MCF 10A (cell line): Measurements from ENCODE around the gene MKLN1. TPM values are rescaled to one million over a fixed set of nuclear protein-coding genes. Genes with fewer than 3 reads are reported as not detected.
A peak's percentile ranks its signal among the peaks of the same experiment; 100 is the strongest.

Experiments
- BruUV-seq: library from RNA; stranded (reverse); fragments of 400-500 nt; replicated peaks from 2 replicates; lab custom pipeline; 2021; lab: Mats Ljungman, UMichigan
- CTCF ChIA-PET: fragments of 300-600 bp; sonication (Branson Sonifier 250); formaldehyde crosslinking; extraction: SDS; loops from one replicate; lab custom pipeline; 2021; ENCODE audit warnings: antibody characterized with exemption, inconsistent platforms; lab: Yijun Ruan, JAX
- POLR2A ChIA-PET: fragments of 300-600, 350-650 bp; sonication (Branson Sonifier 250); formaldehyde crosslinking; extraction: SDS; loops from one replicate; lab custom pipeline; 2020; ENCODE audit warnings: antibody characterized with exemption, inconsistent platforms; lab: Yijun Ruan, JAX
- DNase-seq: peaks from one replicate; pipeline ENCODE4 v3.0.0-alpha.2; 2018; ENCODE audit not compliant: unreplicated experiment
- H3K27ac Mint-ChIP-seq: one replicate; pipeline ENCODE4 v1.8.0; 2022; ENCODE audit warnings: mild to moderate bottlenecking, low read depth, mixed read lengths; ENCODE audit not compliant: unreplicated experiment
- H3K27me3 Mint-ChIP-seq: one replicate; pipeline ENCODE4 v1.8.0; 2022; ENCODE audit warnings: mixed read lengths; ENCODE audit not compliant: insufficient read depth, unreplicated experiment
- H3K36me3 Mint-ChIP-seq: one replicate; pipeline ENCODE4 v1.8.0; 2022; ENCODE audit warnings: mild to moderate bottlenecking, moderate library complexity, mixed read lengths; ENCODE audit not compliant: insufficient read depth, unreplicated experiment
- H3K4me1 Mint-ChIP-seq: one replicate; pipeline ENCODE4 v1.8.0; 2022; ENCODE audit warnings: mixed read lengths; ENCODE audit not compliant: insufficient read depth, unreplicated experiment
- H3K4me3 Mint-ChIP-seq: one replicate; pipeline ENCODE4 v1.8.0; 2022; ENCODE audit warnings: mild to moderate bottlenecking, moderate library complexity, mixed read lengths; ENCODE audit not compliant: unreplicated experiment
- H3K9me3 Mint-ChIP-seq: one replicate; pipeline ENCODE4 v1.8.0; 2022; ENCODE audit warnings: mixed read lengths; ENCODE audit not compliant: unreplicated experiment
- intact Hi-C: fragments of 100-400 bp; cut with micrococcal nuclease; formaldehyde crosslinking; loops from 2 replicates; pipeline ENCODE4 v1.14.1; 2022
- total RNA-seq: library from RNA; stranded (reverse); gene quantifications from 2 replicates; pipeline ENCODE4 v1.2.3, GENCODE V29; 2022
- TF ChIP-seq, protein P1 (sequence below): fragments of 200-600 bp; IDR thresholded peaks from one replicate; pipeline ENCODE4 v1.8.0; 2022; ENCODE audit warnings: antibody characterized with exemption, mild to moderate bottlenecking; ENCODE audit not compliant: unreplicated experiment

Gene MKLN1
- total RNA-seq, 1 experiment from 2014 or later, result 35.6 TPM

DNA sequence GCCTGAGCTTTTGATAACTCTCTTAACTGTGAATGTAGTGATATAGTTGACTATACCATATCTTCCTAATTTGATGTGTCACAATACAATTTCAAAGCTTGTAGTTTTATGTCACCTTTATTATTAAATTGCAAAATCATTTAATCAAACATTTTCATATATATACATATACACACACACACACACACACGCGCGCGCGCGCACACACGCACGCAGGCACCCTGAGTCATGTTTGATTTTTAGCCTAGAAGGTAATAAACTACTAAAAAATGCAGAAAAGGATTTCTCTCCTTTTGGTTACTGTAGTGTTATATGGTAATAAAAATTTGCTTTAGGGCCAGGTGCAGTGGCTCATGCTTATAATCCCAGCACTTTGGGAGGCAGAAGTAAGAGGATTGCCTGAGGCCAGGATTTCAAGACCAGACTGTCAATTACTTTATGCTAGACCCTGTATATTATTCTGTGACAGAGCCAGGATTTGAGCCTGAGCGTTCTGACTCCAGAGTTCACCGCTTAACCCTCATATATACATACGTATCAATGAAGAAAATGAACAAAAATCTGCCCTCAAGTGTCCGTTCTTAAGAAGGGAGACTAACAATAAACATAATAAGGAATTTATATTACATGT lies 139.2 kb downstream of the MKLN1 start:
- Mint-ChIP-seq H3K9me3 (no peaks in the 10 kb centered on the region), H3K27me3 (no peaks in the 10 kb centered on the region), H3K4me3 (no peak overlapping the region), H3K36me3 (peaks cover 74% of the 10 kb centered on the region), H3K27ac (peak overlapping the region; percentile 25), H3K4me1 (no peaks in the 10 kb centered on the region)
- TF ChIP-seq, protein P1, sequence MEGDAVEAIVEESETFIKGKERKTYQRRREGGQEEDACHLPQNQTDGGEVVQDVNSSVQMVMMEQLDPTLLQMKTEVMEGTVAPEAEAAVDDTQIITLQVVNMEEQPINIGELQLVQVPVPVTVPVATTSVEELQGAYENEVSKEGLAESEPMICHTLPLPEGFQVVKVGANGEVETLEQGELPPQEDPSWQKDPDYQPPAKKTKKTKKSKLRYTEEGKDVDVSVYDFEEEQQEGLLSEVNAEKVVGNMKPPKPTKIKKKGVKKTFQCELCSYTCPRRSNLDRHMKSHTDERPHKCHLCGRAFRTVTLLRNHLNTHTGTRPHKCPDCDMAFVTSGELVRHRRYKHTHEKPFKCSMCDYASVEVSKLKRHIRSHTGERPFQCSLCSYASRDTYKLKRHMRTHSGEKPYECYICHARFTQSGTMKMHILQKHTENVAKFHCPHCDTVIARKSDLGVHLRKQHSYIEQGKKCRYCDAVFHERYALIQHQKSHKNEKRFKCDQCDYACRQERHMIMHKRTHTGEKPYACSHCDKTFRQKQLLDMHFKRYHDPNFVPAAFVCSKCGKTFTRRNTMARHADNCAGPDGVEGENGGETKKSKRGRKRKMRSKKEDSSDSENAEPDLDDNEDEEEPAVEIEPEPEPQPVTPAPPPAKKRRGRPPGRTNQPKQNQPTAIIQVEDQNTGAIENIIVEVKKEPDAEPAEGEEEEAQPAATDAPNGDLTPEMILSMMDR, result no peak
- no peak for DNase-seq
- ChIA-PET POLR2A (no interaction called here), CTCF (no interaction called here)
- intact Hi-C loops, result no loop called here
- no TSS peak for BruUV-seq

DNA sequence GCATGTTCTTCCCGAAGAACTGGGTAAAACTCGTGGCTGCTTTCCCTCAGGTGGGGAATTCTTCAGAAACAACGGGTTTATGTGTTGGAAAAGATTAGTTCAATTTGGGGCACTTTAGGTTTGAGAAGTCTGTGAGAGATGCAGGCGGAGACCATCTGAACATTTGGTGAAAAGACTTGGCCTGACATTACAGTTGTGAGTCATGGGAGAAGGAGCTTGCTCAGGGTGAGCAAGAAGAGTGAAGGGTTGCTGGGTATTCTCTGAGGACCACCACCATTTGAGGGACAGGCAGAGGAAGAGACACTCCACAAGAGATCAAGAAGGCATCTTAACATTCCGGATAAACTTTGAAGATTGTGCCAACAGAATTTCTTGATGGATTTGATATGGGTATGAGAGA lies 140.1 kb downstream of the MKLN1 start:
- no TSS peak for BruUV-seq
- DNase-seq, result no peak
- Mint-ChIP-seq H3K27me3 (no peaks in the 10 kb centered on the region), H3K9me3 (no peaks in the 10 kb centered on the region), H3K4me3 (no peak overlapping the region), H3K36me3 (peaks cover 71% of the 10 kb centered on the region), H3K4me1 (no peaks in the 10 kb centered on the region), H3K27ac (peak overlapping the region; percentile 25)
- CTCF ChIA-PET, result no interaction called here
- TF ChIP-seq, protein P1, result no peak
- intact Hi-C loops, result no loop called here
- POLR2A ChIA-PET, result interaction anchor here (0.8 kb wide), 1 partner anchor 9 kb away, joined by 5 read pairs; no protein-coding TSS in a partner anchor

DNA sequence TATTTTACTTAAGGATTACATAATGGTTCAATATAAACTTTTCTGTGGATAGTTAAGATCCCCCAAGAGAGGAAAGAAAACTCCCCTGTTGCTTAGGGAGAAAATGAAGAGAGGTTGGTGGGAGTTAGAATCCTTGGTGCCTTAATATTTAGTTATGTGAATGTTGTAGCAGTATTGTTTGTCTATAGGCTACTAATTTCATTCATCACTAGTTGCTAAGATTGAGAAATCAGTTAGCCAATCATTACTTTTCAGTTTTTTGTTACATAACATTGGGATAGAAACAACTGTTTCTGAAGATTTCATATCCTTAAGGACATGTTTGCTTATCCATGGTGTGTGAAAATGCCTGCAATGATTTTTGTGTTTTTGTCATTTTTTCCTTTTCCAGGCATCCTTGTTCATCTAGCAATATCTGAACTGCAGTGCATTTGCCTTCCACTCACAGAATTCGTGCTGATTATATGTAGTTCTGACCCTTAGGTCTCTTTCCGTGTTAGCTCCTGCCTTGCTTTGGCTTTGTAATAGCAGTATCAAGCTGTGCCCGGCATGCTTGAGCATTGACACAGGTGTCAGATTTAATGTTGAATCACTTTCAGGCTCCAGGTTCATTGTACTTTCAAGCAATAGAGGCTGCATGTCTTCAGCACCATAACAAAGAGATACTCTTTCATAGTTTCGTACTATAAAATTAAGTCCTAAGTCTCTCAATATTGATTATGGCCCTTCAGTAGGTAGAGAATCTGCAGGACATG lies 143.8 kb downstream of the MKLN1 start:
- peaks cover 59% of the 10 kb centered on the region for H3K36me3 Mint-ChIP-seq
- H3K4me1 Mint-ChIP-seq, result no peaks in the 10 kb centered on the region
- TF ChIP-seq, protein P1, result no peak
- CTCF ChIA-PET, result no interaction called here
- no peak overlapping the region for H3K27ac Mint-ChIP-seq
- no TSS peak for BruUV-seq
- H3K27me3 Mint-ChIP-seq, result no peaks in the 10 kb centered on the region
- POLR2A ChIA-PET, result interaction anchor here (0.7 kb wide), 1 partner anchor 362 kb away, joined by 3 read pairs; no protein-coding TSS in a partner anchor
- DNase-seq, result no peak
- intact Hi-C loops, result no loop called here
- H3K9me3 Mint-ChIP-seq, result no peaks in the 10 kb centered on the region
- no peak overlapping the region for H3K4me3 Mint-ChIP-seq

DNA sequence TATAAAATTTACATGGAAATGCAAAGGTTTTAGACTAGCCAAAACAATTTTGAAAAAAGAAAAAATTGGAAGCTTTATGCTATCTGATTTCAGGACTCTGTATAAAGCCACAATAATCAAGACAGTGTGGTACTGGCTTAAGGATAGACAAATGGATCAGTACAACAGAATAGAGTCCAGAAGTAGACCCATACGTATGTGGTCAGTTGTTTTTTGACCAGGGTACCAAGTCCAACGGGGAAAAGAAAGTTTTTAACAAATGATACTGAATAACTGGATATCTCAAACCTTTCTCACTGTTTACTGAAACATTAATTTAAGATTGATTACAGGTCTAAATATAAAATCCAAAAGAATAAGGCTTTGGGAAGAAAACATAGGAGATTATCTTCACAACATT lies 149.1 kb downstream of the MKLN1 start:
- DNase-seq, result no peak
- CTCF ChIA-PET, result no interaction called here
- no TSS peak for BruUV-seq
- POLR2A ChIA-PET, result interaction anchor here (0.6 to 1.0 kb wide), 2 partner anchors 9 to 191 kb away, joined by 3 to 5 read pairs; no protein-coding TSS in a partner anchor
- H3K4me3 Mint-ChIP-seq, result no peak overlapping the region
- H3K27ac Mint-ChIP-seq, result no peak overlapping the region
- H3K27me3 Mint-ChIP-seq, result no peaks in the 10 kb centered on the region
- H3K36me3 Mint-ChIP-seq, result peaks cover 39% of the 10 kb centered on the region
- no peaks in the 10 kb centered on the region for H3K4me1 Mint-ChIP-seq
- intact Hi-C loops, result no loop called here
- TF ChIP-seq, protein P1, result no peak
- H3K9me3 Mint-ChIP-seq, result no peaks in the 10 kb centered on the region
